ENCODE results near the gene ZSCAN25. TPM values are rescaled to one million over a fixed set of nuclear protein-coding genes. Genes with fewer than 3 reads are reported as not detected.

The ZSCAN25 gene
- polyA plus RNA-seq, 1 donor from 2014 or later = 12.2 TPM

- no peak overlapping the region for H3K27ac ChIP-seq (ENCODE audit: low read length)
- no peak overlapping the region for H2AFZ ChIP-seq (ENCODE audit: low read depth, low read length)
- no peaks in the 10 kb centered on the region for H3K36me3 ChIP-seq (ENCODE audit: insufficient read depth, low read length)
- no peaks in the 10 kb centered on the region for H3K79me2 ChIP-seq (replicated peaks; ENCODE audit: insufficient read depth, low read length)
- H3F3A ChIP-seq (ENCODE audit: insufficient read depth, low read length, poor library complexity, severe bottlenecking) = no peaks in the 10 kb centered on the region
- no peak overlapping the region for H3K4me2 ChIP-seq (ENCODE audit: low read length)
- H3K9ac ChIP-seq (ENCODE audit: low read length) = no peak overlapping the region
- no peak overlapping the region for H3K4me3 ChIP-seq (ENCODE audit: low read length)
- TF ChIP-seq POLR2AphosphoS5 (IDR thresholded peaks at IDR 0.05) (no peak), CTCF (IDR thresholded peaks at IDR 0.05; ENCODE audit: poor library complexity, severe bottlenecking) (no peak), EZH2 (IDR thresholded peaks at IDR 0.05; ENCODE audit: borderline replicate concordance, insufficient read depth, low read length, poor library complexity, severe bottlenecking) (no peak), MXI1 (conservative IDR thresholded peaks at IDR 0.05; ENCODE audit: poor library complexity, severe bottlenecking) (no peak), RAD21 (conservative IDR thresholded peaks at IDR 0.05) (no peak), TAF1 (IDR thresholded peaks at IDR 0.05; ENCODE audit: low read depth) (no peak), REST (IDR thresholded peaks at IDR 0.05; ENCODE audit: borderline replicate concordance) (no peak), SMC3 (conservative IDR thresholded peaks at IDR 0.05; ENCODE audit: poor library complexity) (no peak)
- H4K20me1 ChIP-seq (ENCODE audit: insufficient read depth) = no peaks in the 10 kb centered on the region
- no peaks in the 10 kb centered on the region for H3K9me2 ChIP-seq (ENCODE audit: insufficient read depth, low read length)
- no peaks in the 10 kb centered on the region for H3K27me3 ChIP-seq (ENCODE audit: insufficient read depth, low read depth, low read length)
- no peaks in the 10 kb centered on the region for H3K9me3 ChIP-seq (ENCODE audit: low read length)
Observed at GRCh38 chr7:99601656-99602310, 15.0 kb upstream of the ZSCAN25 start.

GRCh38 chr7:99605527-99605926, 11.2 kb upstream of the ZSCAN25 start:
- no peak overlapping the region for H3K27ac ChIP-seq (ENCODE audit: low read length)
- no peaks in the 10 kb centered on the region for H3K27me3 ChIP-seq (ENCODE audit: insufficient read depth, low read depth, low read length)
- H3K9me2 ChIP-seq (ENCODE audit: insufficient read depth, low read length) = no peaks in the 10 kb centered on the region

More at GRCh38 chr7:99605527-99605926, 11.2 kb upstream of the ZSCAN25 start:
- no peaks in the 10 kb centered on the region for H3F3A ChIP-seq (ENCODE audit: insufficient read depth, low read length, poor library complexity, severe bottlenecking)
- H3K9ac ChIP-seq (ENCODE audit: low read length) = no peak overlapping the region
- H3K4me2 ChIP-seq (ENCODE audit: low read length) = no peak overlapping the region
- no peak overlapping the region for H2AFZ ChIP-seq (ENCODE audit: low read depth, low read length)
- no peaks in the 10 kb centered on the region for H4K20me1 ChIP-seq (ENCODE audit: insufficient read depth)
- H3K36me3 ChIP-seq (ENCODE audit: insufficient read depth, low read length) = no peaks in the 10 kb centered on the region
- TF ChIP-seq SMC3 (conservative IDR thresholded peaks at IDR 0.05; ENCODE audit: poor library complexity) (no peak), CTCF (IDR thresholded peaks at IDR 0.05; ENCODE audit: poor library complexity, severe bottlenecking) (no peak), RAD21 (conservative IDR thresholded peaks at IDR 0.05) (no peak), TAF1 (IDR thresholded peaks at IDR 0.05; ENCODE audit: low read depth) (no peak)
- no peaks in the 10 kb centered on the region for H3K79me2 ChIP-seq (replicated peaks; ENCODE audit: insufficient read depth, low read length)
- no peak overlapping the region for H3K4me3 ChIP-seq (ENCODE audit: low read length)
- H3K9me3 ChIP-seq (ENCODE audit: low read length) = no peaks in the 10 kb centered on the region

Data from neural cell (in vitro differentiated cells).